ENCODE data around the gene DPYD.

DNA sequence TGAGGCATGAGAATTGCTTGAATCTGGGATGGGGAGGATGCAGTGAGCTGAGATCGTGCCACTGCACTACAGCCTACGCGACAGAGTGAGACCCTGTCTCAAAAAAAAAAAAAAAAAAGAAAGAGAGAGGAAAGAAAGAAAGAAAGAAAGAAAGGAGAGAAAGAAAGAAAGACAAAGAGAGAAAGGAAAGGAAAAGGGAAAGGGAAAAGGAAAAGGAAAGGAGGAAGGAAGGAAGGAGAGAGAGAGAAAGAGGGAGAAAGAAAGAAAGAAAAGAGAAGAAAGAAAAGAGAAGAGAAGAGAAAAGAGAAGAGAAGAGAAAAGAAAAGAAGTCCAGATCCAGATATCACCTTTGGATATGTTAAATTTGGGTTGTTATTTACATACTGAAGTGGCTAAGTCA is 106.0 kb downstream of the DPYD start:
- TF ChIP-seq CTCF (IDR thresholded peaks at IDR 0.05; ENCODE audit: insufficient read depth, low read depth, low read length) (no peak), EZH2 (IDR thresholded peaks at IDR 0.05; ENCODE audit: insufficient read depth, low read length) (no peak)

Data from astrocyte (in vitro differentiated cells and primary cell).